Esophagus muscularis mucosa (tissue), 4 donors: ENCODE measurements around the gene CDH26. TPM values are rescaled to one million over a fixed set of nuclear protein-coding genes. Genes with fewer than 3 reads are reported as not detected.
"Not testable (repeated sequence)": the region's sequence is repeated elsewhere in the genome, so short reads cannot be mapped to it uniquely, and the experiment has no call there.

Experiments used
- DNase-seq: peaks from one replicate; pipeline ENCODE4 v3.0.0-alpha.2; 2017; ENCODE audit errors: extremely low spot score
- H3K27ac ChIP-seq, 4 donors: fragments of 200-600 bp; sonication (generic); replicated peaks in 1 of 4; 1 replicate in 3 of 4; 2 replicates in 1 of 4; pipeline ENCODE4 v1.5.1; 2016 to 2019; ENCODE audit warnings: mild to moderate bottlenecking in 1 of 4
- H3K27me3 ChIP-seq, 4 donors: fragments of 200-600 bp; sonication (generic); one replicate each; pipeline versions ENCODE4 v1.5.1 to v1.6.0; 2016 to 2019
- H3K36me3 ChIP-seq, 4 donors: fragments of 200-600 bp; sonication (generic); one replicate each; pipeline ENCODE4 v1.5.1; 2016 to 2019
- H3K4me1 ChIP-seq, 4 donors: fragments of 200-600 bp; sonication (generic); one replicate each; pipeline ENCODE4 v1.5.1; 2016 to 2019
- H3K4me3 ChIP-seq, 4 donors: fragments of 200-600 bp; sonication (generic); 1 replicate in 2 of 4; 2 replicates in 2 of 4; pipeline ENCODE4 v1.5.1; 2016 to 2019; ENCODE audit warnings: mild to moderate bottlenecking in 4 of 4, moderate library complexity in 1 of 4
- H3K9me3 ChIP-seq, 4 donors: fragments of 200-600 bp; sonication (generic); 1 replicate in 3 of 4; 2 replicates in 1 of 4; pipeline ENCODE4 v1.5.1; 2016 to 2019
- CTCF ChIP-seq, 3 experiments: fragments of 200-600 bp in 2 of 3; fragments of 450-650 bp in 1 of 3; sonication (generic) in 2 of 3; IDR thresholded peaks; one replicate each; pipeline ENCODE4 v1.5.1; 2017 to 2019; ENCODE audit warnings: antibody characterized with exemption in 3 of 3, mild to moderate bottlenecking in 2 of 3, moderate library complexity in 1 of 3
- EP300 ChIP-seq: sonication (generic); formaldehyde crosslinking; IDR thresholded peaks from one replicate; pipeline ENCODE4 v1.6.1; 2017; ENCODE audit warnings: antibody characterized with exemption
- POLR2A ChIP-seq: fragments of 450-650 bp; IDR thresholded peaks from one replicate; pipeline ENCODE4 v1.6.1; 2017; ENCODE audit warnings: antibody characterized with exemption, moderate library complexity, mild to moderate bottlenecking, low read depth
- POLR2AphosphoS5 ChIP-seq, 2 donors: sonication (generic); formaldehyde crosslinking; IDR thresholded peaks; one replicate each; pipeline ENCODE4 v1.6.1; 2017; ENCODE audit warnings: antibody characterized with exemption in 2 of 2
- WGBS: methylation state at CpG from one replicate; pipeline ENCODE4 v1.1.5; 2018; 5-methylcytosine and 5-hydroxymethylcytosine counted together
- intact Hi-C: fragments of 100-400 bp; cut with DNase I; formaldehyde crosslinking; loops from one replicate; pipeline ENCODE4 v1.15.1; 2023
- total RNA-seq, 4 donors: library from RNA; depleted of rRNA; stranded (reverse); fragments of >200 nt; gene quantifications; one replicate each; pipeline versions ENCODE4 v1.1.0 to v1.2.1, GENCODE V29; 2016

CDH26 gene
- total RNA-seq, 4 donors from 2014 or later = 0.39 to 1.3 (median 0.82) TPM

- H3K4me3 ChIP-seq = no peak overlapping the region
- peaks cover 0 to 26% (median 0%) of the 10 kb centered on the region in 4 donors for H3K27me3 ChIP-seq
- no peak overlapping the region for H3K27ac ChIP-seq
- WGBS = 63% methylated on average over 4 of the region's 4 CpGs
- H3K36me3 ChIP-seq = no peaks in the 10 kb centered on the region
- no peaks in the 10 kb centered on the region for H3K9me3 ChIP-seq
- peaks cover 4 to 15% (median 11%) of the 10 kb centered on the region in 4 donors for H3K4me1 ChIP-seq
- TF ChIP-seq POLR2AphosphoS5 (IDR thresholded peaks at IDR 0.05) (no peak), POLR2A (no peak), EP300 (no peak), CTCF (IDR thresholded peaks at IDR 0.05) (no peak)
- peak; percentile 68 for DNase-seq
- intact Hi-C loops = no loop called here
Observed at GRCh38 chr20:60038400-60039008, 80.3 kb downstream of the CDH26 start.

GRCh38 chr20:60039526-60039925 is 81.3 kb downstream of the CDH26 start:
- H3K27ac ChIP-seq = no peak overlapping the region
- peak; percentile 77 for DNase-seq
- no peak overlapping the region for H3K4me3 ChIP-seq
- 98% methylated on average over 3 of the region's 3 CpGs for WGBS
- peaks cover 0 to 26% (median 0%) of the 10 kb centered on the region in 4 donors for H3K27me3 ChIP-seq
- no peaks in the 10 kb centered on the region for H3K9me3 ChIP-seq
- no peaks in the 10 kb centered on the region for H3K36me3 ChIP-seq
- intact Hi-C loops = no loop called here
- peaks cover 2 to 6% (median 4%) of the 10 kb centered on the region in 4 donors for H3K4me1 ChIP-seq
- TF ChIP-seq EP300 = no peak
- no peak for TF ChIP-seq POLR2A
- TF ChIP-seq CTCF (IDR thresholded peaks at IDR 0.05) = no peak
- no peak for TF ChIP-seq POLR2AphosphoS5 (IDR thresholded peaks at IDR 0.05)

GRCh38 chr20:60040471-60041162 is 82.4 kb downstream of the CDH26 start:
- Histone ChIP-seq H3K27me3 (peaks cover 0 to 26% (median 0%) of the 10 kb centered on the region in 4 donors), H3K27ac (no peak overlapping the region), H3K4me3 (no peak overlapping the region), H3K9me3 (no peaks in the 10 kb centered on the region), H3K36me3 (no peaks in the 10 kb centered on the region), H3K4me1 (peaks cover 0 to under 1% (median 0%) of the 10 kb centered on the region in 4 donors)
- TF ChIP-seq POLR2A = no peak
- TF ChIP-seq EP300 = no peak
- TF ChIP-seq CTCF (IDR thresholded peaks at IDR 0.05) = no peak
- TF ChIP-seq POLR2AphosphoS5 (IDR thresholded peaks at IDR 0.05) = no peak
- 96% methylated on average over 8 of the region's 8 CpGs for WGBS
- DNase-seq = peak; percentile 75
- intact Hi-C loops = no loop called here

- H3K27ac ChIP-seq, H3K4me3 ChIP-seq, intact Hi-C loops, DNase-seq, H3K9me3 ChIP-seq, H3K36me3 ChIP-seq: not testable (repeated sequence)
- 57% methylated on average over 8 of the region's 8 CpGs for WGBS
- peaks cover 0 to 26% (median 0%) of the 10 kb centered on the region in 4 donors for H3K27me3 ChIP-seq
- H3K4me1 ChIP-seq = peaks cover 0 to 11% (median 8%) of the 10 kb centered on the region in 4 donors
Observed at GRCh38 chr20:60041436-60042165, 83.4 kb downstream of the CDH26 start.

GRCh38 chr20:60043435-60043834 is 85.2 kb downstream of the CDH26 start:
- WGBS = 91% methylated on average over 3 of the region's 3 CpGs
- peaks cover 0 to 20% (median 0%) of the 10 kb centered on the region in 4 donors for H3K27me3 ChIP-seq
- no peak overlapping the region for H3K4me3 ChIP-seq
- TF ChIP-seq CTCF (IDR thresholded peaks at IDR 0.05) (no peak), POLR2A (no peak), POLR2AphosphoS5 (IDR thresholded peaks at IDR 0.05) (no peak), EP300 (no peak)
- peaks cover 0 to 13% (median 9%) of the 10 kb centered on the region in 4 donors for H3K4me1 ChIP-seq
- no peaks in the 10 kb centered on the region for H3K9me3 ChIP-seq
- H3K27ac ChIP-seq = no peak overlapping the region
- intact Hi-C loops = no loop called here
- DNase-seq = no peak
- no peaks in the 10 kb centered on the region for H3K36me3 ChIP-seq
